Measurements from ENCODE around the gene DNAJC11.
"Not testable (repeated sequence)": the region's sequence is repeated elsewhere in the genome, so short reads cannot be mapped to it uniquely, and the experiment has no call there.

The DNAJC11 gene, protein sequence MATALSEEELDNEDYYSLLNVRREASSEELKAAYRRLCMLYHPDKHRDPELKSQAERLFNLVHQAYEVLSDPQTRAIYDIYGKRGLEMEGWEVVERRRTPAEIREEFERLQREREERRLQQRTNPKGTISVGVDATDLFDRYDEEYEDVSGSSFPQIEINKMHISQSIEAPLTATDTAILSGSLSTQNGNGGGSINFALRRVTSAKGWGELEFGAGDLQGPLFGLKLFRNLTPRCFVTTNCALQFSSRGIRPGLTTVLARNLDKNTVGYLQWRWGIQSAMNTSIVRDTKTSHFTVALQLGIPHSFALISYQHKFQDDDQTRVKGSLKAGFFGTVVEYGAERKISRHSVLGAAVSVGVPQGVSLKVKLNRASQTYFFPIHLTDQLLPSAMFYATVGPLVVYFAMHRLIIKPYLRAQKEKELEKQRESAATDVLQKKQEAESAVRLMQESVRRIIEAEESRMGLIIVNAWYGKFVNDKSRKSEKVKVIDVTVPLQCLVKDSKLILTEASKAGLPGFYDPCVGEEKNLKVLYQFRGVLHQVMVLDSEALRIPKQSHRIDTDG

DNA sequence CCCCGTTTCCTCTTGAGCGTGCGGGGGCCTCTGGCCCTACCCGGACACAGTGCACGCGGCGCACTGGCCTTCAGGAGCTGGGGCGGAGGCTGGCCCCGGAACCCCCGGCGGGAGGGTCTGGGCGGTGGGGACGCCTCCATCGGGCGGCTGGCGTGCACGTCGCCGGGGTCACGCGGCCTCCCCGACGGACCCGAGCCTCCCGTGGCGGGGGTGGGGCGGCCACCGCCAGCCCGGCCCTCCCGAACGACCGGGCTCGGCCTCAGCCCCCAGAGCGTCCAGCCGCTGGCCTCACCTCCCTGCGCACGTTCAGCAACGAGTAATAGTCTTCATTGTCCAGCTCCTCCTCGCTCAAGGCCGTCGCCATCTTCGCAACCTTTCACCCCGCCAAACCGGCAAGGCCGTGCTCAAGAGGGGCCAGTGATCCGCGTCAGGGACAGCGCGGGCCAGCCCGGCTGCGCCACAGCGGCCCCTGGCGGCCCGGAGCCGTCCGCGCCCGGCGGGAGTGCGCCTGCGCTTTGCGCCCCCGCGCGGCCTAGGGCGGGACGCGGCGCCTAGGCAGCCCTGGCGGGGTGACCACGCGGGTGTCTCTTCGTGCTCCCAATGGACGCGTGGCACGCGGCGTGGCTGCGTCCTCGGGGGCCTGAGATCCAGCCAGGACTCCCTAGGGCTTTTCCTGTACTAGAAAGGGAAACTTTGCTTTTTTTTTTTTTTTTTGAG is at the start of gene DNAJC11:
Gene DNAJC11 (minus strand): TSS at position 380 of the 717 bp plus-strand sequence. CDS start 16 bp downstream, at position 364.
- H3K4me3 ChIP-seq (ENCODE audit: control insufficient read depth, low read depth, low read length): peak within 1 kb of the TSS; percentile 95
- peak; percentile 86 for DNase-seq (ENCODE audit: low read depth)
- TF ChIP-seq, protein P1, sequence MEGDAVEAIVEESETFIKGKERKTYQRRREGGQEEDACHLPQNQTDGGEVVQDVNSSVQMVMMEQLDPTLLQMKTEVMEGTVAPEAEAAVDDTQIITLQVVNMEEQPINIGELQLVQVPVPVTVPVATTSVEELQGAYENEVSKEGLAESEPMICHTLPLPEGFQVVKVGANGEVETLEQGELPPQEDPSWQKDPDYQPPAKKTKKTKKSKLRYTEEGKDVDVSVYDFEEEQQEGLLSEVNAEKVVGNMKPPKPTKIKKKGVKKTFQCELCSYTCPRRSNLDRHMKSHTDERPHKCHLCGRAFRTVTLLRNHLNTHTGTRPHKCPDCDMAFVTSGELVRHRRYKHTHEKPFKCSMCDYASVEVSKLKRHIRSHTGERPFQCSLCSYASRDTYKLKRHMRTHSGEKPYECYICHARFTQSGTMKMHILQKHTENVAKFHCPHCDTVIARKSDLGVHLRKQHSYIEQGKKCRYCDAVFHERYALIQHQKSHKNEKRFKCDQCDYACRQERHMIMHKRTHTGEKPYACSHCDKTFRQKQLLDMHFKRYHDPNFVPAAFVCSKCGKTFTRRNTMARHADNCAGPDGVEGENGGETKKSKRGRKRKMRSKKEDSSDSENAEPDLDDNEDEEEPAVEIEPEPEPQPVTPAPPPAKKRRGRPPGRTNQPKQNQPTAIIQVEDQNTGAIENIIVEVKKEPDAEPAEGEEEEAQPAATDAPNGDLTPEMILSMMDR (conservative IDR thresholded peaks at IDR 0.05; ENCODE audit: control insufficient read depth, insufficient read depth, low read depth, low read length): no peak

DNA sequence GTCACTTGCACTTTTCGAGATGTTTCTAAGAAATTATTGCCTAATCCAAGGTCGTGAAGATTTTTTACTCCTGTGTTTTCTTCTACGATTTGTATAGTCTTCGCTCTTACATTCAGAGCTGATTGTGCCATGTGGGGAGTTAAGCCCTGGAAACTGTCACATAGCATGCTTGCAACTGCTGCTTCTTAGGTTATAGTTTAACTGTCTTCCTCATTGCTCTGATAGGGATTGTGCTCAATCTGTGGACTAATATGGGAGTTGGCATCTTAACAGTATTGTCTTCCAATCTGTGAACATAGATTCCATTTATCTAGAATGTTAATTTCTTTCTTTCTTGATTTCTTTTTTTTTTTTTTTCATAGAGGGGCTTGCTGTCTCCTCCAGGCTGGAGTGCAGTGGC is 48.9 kb upstream of the DNAJC11 start:
- no peak for DNase-seq (ENCODE audit: low read depth)
- no peak overlapping the region for H3K4me3 ChIP-seq (ENCODE audit: control insufficient read depth, low read depth, low read length)
- TF ChIP-seq, protein P1 (conservative IDR thresholded peaks at IDR 0.05; ENCODE audit: control insufficient read depth, insufficient read depth, low read depth, low read length): no peak

DNA sequence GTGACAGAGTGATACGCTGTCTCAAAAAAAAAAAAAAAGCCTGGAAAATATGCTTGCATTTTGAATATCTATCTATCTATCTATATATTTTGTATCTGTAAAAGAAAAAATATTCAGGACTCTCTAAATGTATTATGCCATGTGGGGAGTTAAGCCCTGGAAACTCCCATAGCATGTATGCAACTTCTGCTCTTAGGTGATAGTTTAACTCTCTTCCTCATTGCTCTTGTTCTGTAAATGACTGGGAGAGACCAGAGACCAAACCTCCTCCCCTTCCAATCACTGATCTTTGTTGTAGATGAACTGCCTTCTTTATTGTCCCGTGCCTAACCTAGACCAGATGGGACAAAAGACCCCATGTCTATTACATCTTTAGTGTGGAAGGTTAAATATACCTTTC is 46.1 kb upstream of the DNAJC11 start:
- H3K4me3 ChIP-seq (ENCODE audit: control insufficient read depth, low read depth, low read length): no peak overlapping the region
- TF ChIP-seq, protein P1 (conservative IDR thresholded peaks at IDR 0.05; ENCODE audit: control insufficient read depth, insufficient read depth, low read depth, low read length): no peak
- DNase-seq (ENCODE audit: low read depth): no peak

DNA sequence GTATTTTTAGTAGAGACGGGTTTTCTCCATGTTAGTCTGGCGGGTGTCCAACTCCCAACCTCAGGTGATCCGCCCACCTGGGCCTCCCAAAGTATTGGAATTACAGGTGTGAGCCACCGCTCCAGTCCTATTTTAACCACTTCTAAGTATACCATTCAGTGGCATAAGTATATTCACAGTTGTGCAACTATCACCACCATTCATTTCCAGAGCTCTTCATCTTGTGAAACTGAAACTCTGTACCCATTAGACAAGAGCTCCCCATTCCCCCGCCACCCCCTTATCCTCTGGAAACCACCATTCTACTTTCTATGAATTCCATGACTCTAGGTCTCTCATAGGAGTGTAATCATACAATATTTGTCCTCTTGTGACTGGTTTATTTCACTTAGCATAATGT is 43.5 kb upstream of the DNAJC11 start:
- TF ChIP-seq, protein P1 (conservative IDR thresholded peaks at IDR 0.05; ENCODE audit: control insufficient read depth, insufficient read depth, low read depth, low read length): no peak
- H3K4me3 ChIP-seq (ENCODE audit: control insufficient read depth, low read depth, low read length): no peak overlapping the region
- no peak for DNase-seq (ENCODE audit: low read depth)

DNA sequence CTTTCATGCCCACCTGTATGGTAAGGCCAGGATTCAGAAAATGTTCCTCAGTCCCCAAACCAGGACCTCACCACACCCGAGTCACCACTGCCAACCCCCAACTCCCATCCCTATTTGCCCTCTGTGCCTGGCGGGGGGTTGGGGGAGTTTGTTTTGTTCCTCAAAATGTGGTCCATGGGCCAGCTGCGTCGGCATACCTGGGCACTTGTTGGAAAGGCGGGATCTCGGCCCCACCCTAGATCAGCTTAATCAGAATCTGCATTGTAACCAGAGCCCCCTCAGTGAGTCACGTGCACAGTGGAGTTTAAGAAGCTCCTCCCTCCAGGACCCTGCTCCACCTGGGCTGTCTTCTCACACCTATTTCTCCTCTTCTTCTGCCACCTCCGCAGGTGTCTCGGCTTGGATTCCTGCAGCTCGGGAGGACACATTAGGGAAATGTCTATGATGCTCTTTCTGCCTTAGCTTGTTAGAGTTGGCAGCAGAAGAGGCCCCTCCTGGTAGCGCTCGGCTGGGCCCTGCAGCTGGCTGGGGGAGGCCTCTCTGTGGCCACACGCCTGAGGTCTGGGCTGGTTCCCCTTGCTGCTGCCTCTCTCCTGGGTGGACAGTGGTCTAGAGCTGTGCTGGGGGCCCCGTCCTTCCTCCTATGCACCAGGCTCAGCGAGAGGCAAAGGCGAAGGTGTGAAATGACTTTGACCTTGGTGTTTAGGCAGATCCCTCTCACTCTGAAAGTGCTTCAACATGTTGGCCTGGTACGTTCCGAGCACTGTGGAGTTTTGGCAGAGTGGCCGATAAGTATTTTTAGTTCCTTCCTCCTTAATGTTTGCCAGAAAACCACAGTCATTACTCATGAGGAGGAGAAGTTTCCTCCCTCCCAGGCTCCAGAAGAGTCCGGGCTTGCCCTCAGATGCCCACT is 41.8 kb upstream of the DNAJC11 start:
- no peak overlapping the region for H3K4me3 ChIP-seq (ENCODE audit: control insufficient read depth, low read depth, low read length)
- TF ChIP-seq, protein P1 (conservative IDR thresholded peaks at IDR 0.05; ENCODE audit: control insufficient read depth, insufficient read depth, low read depth, low read length): no peak
- peak; percentile 88 for DNase-seq (ENCODE audit: low read depth)

DNA sequence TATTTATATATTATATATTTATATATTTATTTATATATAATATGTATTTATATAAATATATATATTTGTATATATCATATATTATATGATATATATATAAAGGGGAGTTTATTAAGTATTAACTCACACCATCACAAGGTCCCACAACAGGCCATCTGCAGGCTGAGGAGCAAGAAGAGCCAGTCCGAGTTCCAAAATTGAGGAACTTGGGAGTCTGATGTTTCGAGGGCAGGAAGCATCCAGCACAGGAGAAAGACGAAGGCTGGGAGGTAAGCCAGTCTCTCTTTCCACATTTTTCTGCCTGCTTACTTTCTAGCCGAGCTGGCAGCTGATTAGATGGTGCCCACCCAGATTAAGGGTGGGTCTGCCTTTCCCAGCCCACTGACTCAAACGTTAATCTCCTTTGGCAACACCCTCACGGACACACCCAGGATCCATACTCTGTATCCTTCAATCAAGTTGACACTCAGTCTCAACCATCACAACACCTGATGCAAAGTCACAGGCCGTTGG is 41.1 kb upstream of the DNAJC11 start:
- not testable (repeated sequence) for DNase-seq (ENCODE audit: low read depth); H3K4me3 ChIP-seq (ENCODE audit: control insufficient read depth, low read depth, low read length)
